Measurements from ENCODE around the gene HBS1L.

The HBS1L gene

GRCh38 chr6:134954272-134955000 lies 100.2 kb downstream of the HBS1L start:
- in situ Hi-C loops (cut with MboI; ENCODE audit: low sequenced_read_pairs): no loop called here

DNA sequence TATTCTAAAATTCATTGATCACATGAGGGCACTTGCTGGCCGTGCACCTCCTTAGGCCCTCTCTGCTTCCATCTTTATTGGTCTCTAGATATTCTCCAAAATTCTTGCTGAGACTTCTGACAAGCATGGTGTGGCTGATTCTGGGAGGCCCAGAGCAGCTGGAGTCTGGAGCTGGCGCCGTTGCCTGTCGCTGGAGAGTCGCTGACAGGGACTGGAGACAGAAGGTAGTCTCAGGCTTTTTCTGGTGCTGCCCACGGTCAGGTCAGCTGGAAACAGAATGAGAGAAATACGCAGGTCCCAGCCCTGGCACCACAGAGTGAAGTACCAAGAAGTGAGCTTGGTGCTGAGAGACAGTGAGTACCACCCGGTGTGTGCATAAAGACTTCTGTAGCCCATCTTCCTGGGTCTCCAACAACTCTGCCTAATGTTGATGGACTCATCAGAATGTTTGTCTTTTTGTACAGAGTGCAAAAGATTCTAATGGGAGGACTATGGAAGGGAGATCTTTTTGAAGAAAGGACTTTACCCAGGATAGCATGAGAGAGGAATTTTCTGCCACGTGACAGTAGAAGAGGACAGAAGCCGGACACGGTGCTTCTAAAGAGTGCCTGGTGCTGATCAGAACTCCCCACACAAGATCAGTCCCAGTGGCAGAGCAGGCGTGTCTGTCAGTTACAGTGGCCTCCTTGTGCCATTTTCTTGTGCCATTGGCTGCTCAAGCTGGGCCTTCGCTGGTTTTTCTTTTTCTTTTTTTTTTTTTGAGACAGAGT lies 102.9 kb downstream of the HBS1L start:
- in situ Hi-C loops (cut with MboI; ENCODE audit: low sequenced_read_pairs): no loop called here

GRCh38 chr6:134950482-134950881 lies 104.1 kb downstream of the HBS1L start:
- in situ Hi-C loops (cut with MboI; ENCODE audit: low sequenced_read_pairs): no loop called here

DNA sequence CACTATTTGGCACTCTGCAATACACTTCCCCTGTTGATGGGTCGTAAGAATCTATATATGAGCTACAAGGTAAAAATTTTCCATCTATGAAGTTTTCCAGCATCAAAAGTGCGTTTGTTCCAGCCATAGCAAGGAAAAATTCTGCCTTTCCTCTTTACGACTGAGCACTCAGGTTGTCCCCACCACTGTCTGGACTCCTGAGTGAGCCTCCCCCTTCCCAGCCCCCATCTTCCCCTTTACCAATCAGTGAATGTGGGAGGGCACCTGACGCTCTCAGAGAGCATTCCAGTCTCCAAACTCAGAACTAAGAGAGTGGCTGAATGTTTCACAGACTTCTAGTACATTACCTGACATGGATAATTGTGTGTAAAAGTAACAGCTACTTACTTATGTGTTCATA lies 104.7 kb downstream of the HBS1L start, which contains the start of gene ALDH8A1:
TSS of gene ALDH8A1 (minus strand) at position 175 of the 400 bp plus-strand sequence. CDS start at position 127, 48 bp downstream.
- in situ Hi-C loops (cut with MboI; ENCODE audit: low sequenced_read_pairs): no loop called here

GRCh38 chr6:134948691-134949090 lies 105.9 kb downstream of the HBS1L start:
- in situ Hi-C loops (cut with MboI; ENCODE audit: low sequenced_read_pairs): no loop called here

GRCh38 chr6:134948142-134948541 lies 106.5 kb downstream of the HBS1L start:
- in situ Hi-C loops (cut with MboI; ENCODE audit: low sequenced_read_pairs): no loop called here

GRCh38 chr6:134945045-134945444 lies 109.6 kb downstream of the HBS1L start:
- in situ Hi-C loops (cut with MboI; ENCODE audit: low sequenced_read_pairs): no loop called here

DNA sequence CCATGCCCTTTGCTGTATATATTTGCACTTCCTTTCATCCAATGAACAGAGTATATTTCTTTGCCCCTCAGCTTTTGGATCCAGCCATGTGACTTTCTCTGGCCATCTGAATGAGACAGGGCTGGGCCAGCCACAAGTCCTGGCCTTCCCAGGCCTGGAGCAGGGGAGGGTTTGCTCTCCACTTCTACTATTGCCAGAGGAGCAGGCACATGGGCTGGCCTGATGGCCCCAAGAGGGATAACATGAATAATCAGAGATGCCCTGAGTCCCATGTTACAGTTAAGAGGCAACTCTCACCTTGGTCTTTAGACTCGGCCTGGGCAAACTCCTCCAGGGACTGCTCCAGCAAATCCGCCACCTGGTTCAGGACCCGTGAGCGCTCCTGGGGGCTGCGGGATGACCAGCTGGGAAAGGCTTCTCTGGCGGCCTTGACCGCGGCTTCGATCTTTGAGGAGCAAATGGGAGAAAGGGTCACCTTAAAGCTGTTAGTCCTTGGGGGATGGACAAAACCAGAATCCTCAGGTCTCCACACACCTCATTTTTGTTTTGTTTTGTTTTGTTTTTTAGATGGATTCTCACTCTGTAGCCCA lies 111.0 kb downstream of the HBS1L start:
- in situ Hi-C loops (cut with MboI; ENCODE audit: low sequenced_read_pairs): no loop called here

DNA sequence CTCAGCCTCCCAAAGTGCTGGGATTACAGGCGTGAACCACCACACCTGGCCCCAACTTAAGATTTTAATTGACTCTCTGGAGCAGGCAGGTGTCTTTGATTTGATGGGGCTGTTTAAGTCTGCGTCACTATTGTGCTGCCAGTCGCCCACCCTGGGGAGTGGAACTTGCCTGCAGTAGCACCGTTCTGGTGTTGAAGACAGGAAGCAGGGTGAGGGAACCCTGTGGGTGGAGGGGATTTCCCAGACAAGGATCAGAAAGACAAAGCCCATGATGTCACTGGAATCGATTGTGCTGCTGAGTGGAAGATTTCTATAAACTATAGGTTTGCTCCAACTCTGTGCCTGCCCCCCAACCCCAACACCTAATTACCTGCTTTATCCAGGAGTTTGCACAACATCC lies 115.7 kb downstream of the HBS1L start:
- in situ Hi-C loops (cut with MboI; ENCODE audit: low sequenced_read_pairs): no loop called here

DNA sequence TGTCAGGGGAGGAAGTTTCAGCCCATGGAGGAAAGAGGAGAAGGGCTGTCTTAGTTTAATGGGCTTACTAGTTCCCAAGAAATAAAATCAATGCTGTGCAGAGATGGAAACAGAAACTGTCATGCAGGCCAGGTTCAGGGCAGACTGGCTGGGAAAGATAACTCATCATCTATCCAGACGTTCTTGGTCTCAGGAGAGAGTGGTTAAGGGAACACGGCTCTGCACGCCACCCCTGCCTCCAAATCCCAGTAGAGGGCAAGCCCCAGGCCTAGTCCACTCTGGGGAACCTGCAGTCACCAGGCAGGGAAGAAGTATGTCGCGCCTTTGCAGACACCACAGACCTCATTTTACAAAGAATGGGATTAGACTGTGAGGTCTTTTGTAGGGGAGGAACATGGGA lies 117.2 kb downstream of the HBS1L start:
- in situ Hi-C loops (cut with MboI; ENCODE audit: low sequenced_read_pairs): no loop called here

DNA sequence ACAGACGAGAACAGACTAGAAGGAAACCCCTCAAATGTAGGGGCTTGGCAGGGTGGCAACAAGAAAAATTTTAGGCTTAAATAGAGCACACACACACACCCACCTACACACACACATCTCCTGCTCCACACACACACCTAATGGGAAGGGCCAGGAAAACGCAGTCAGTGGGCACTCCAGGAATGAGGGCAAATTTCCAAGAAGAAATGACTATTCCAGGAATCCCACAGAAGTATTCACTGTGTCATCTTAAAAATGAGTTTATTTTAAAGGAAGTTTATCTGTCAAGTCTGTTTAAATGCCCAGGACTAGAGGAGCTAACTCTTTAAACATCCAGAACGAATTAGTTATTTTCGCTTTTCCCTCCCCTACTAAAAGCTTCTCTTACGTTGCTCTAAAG lies 117.7 kb downstream of the HBS1L start:
- in situ Hi-C loops (cut with MboI; ENCODE audit: low sequenced_read_pairs): no loop called here

- in situ Hi-C loops (cut with MboI; ENCODE audit: low sequenced_read_pairs): no loop called here
Measured at GRCh38 chr6:134936476-134936875, 118.1 kb downstream of the HBS1L start.

DNA sequence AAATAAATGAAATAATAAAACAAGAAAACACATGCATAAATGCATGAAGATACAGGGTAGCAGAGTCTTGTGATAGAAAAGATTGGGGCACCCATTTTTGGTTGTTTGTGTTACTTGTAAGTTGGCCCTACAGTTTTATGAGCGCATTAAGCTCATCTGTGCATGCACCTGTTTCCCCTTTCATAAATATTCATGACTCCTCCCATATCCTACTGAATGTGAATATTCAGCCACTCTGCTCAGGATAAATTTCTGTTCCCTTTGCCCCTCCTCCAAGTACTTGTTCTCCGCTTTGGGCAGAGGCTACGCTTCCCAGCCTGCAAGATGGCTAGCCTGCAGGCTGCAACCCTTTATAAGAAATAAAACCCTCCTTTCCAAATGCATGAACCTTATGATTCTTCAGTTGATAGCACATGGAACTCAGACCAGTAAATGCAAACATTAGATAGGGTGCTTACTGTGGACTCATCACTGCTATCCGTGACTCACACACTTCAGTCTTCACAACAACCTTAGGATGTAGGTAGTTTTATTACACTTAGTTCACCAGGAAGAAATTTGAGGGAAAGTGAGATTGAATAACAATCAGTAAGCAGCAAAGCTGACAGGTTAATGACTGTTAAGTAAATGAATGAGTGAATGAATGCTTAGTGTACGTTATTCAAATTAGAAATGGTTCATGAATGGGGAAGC lies 119.7 kb downstream of the HBS1L start:
- in situ Hi-C loops (cut with MboI; ENCODE audit: low sequenced_read_pairs): no loop called here

DNA sequence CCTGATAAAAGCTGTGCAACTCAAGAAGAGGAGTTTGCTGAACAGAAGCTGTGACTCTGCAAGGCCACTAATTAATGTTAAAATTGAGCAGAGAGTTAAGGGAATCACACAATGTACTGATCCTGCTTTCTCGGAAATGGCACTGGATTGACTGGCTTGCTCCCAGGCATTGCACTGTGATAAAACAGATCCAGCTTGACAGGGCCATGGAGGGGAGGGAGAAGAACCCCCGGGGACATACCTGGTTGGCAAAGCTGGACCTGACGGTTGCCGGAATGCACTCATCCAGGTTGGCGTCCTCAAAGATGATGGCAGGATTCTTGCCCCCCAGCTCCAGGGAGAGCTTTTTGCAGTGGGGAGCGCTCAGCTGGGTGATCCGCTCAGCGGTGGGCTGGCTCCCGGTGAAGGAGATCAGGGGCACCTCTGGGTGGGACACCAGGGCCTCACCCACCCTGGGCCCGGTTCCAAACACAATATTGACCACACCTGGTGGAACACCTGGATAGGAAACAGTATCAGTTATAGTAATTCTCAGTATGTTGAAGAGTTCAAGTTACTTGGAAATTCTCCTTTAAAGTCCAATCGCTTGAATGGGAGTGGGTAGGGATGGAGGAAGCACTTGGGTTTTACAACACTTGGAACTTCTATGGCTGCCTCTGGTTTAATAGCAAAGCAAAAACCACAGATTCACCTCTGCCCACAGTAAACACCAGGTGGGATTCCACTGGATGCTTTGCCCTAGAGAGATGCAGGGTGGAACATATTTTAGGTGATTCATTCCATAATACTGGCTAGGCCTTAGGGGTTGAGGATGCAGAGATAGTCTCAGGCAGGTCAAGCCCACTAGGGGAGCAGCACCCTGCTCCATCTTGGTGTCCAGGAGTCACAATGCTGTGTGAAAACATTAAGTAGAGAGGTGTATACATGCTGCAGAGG lies 121.8 kb downstream of the HBS1L start:
- in situ Hi-C loops (cut with MboI; ENCODE audit: low sequenced_read_pairs): no loop called here

GRCh38 chr6:134932098-134932497 lies 122.5 kb downstream of the HBS1L start:
- in situ Hi-C loops (cut with MboI; ENCODE audit: low sequenced_read_pairs): no loop called here

GRCh38 chr6:134930463-134930862 lies 124.2 kb downstream of the HBS1L start:
- in situ Hi-C loops (cut with MboI; ENCODE audit: low sequenced_read_pairs): no loop called here

GRCh38 chr6:134928151-134928900 lies 126.3 kb downstream of the HBS1L start:
- in situ Hi-C loops (cut with MboI; ENCODE audit: low sequenced_read_pairs): no loop called here

DNA sequence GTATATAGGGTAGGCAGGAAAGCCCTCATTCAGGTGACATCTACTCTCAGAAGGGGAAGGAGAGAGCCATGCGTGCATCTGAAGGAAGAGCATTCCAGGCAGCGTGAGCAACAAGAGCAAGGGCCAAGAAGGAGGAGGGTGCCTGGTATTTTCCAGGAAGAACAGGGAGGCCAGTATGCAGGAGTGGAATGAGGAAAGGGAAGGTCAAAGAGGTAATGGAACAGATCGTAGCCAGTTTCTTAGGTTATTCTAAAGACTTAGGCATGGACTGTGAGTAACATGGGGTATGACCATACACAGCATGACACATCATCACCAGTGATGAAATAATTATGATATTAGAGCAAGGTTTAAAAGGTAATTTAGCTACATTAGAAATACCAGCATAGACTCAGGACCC lies 128.8 kb downstream of the HBS1L start:
- in situ Hi-C loops (cut with MboI; ENCODE audit: low sequenced_read_pairs): no loop called here

GRCh38 chr6:134921721-134922261 lies 132.8 kb downstream of the HBS1L start:
- in situ Hi-C loops (cut with MboI; ENCODE audit: low sequenced_read_pairs): no loop called here

Measured in HL-60/S4 treated with phorbol 12-myristate 13-acetate at 8.2 ng/mL for 4 days and 3 days (cell line).